Panc1 (cell line): ENCODE results near the gene TRAPPC10.

Experiments used
- POLR2AphosphoS5 ChIP-seq: IDR thresholded peaks from 2 replicates; pipeline ENCODE4 v1.6.1; 2012; ENCODE audit warnings: mild to moderate bottlenecking, low read depth, low read length, moderate library complexity
- TCF7L2 ChIP-seq: IDR thresholded peaks from 2 replicates; pipeline ENCODE4 v1.6.1; 2011; ENCODE audit warnings: mild to moderate bottlenecking, low read depth, low read length, inconsistent platforms
- TF ChIP-seq, protein P1 (sequence below): fragments of 450-650 bp; IDR thresholded peaks from 2 replicates; pipeline ENCODE4 v1.5.1; 2017; ENCODE audit warnings: mild to moderate bottlenecking

GRCh38 chr21:43993420-43993934 is 18.6 kb upstream of the TRAPPC10 start:
- TF ChIP-seq, protein P1, sequence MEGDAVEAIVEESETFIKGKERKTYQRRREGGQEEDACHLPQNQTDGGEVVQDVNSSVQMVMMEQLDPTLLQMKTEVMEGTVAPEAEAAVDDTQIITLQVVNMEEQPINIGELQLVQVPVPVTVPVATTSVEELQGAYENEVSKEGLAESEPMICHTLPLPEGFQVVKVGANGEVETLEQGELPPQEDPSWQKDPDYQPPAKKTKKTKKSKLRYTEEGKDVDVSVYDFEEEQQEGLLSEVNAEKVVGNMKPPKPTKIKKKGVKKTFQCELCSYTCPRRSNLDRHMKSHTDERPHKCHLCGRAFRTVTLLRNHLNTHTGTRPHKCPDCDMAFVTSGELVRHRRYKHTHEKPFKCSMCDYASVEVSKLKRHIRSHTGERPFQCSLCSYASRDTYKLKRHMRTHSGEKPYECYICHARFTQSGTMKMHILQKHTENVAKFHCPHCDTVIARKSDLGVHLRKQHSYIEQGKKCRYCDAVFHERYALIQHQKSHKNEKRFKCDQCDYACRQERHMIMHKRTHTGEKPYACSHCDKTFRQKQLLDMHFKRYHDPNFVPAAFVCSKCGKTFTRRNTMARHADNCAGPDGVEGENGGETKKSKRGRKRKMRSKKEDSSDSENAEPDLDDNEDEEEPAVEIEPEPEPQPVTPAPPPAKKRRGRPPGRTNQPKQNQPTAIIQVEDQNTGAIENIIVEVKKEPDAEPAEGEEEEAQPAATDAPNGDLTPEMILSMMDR, result no peak
- TF ChIP-seq TCF7L2 (no peak), POLR2AphosphoS5 (no peak)
